ENCODE measurements around the gene TPSD1. TPM values are rescaled to one million over a fixed set of nuclear protein-coding genes. Genes with fewer than 3 reads are reported as not detected.

Gene TPSD1
- total and polyA plus RNA-seq, 9 of the 15 experiments (the other 6 are each of a cell fraction or from before 2014, with no cell fraction given): not detected

GRCh38 chr16:1276580-1276878, 20.7 kb downstream of the TPSD1 start:
- no peak overlapping the region for H2AFZ ChIP-seq (ENCODE audit: low read depth, low read length)
- H3K36me3 ChIP-seq (ENCODE audit: control insufficient read depth, insufficient read depth, low read length): no peaks in the 10 kb centered on the region
- intact Hi-C loops (cut with micrococcal nuclease): no loop called here
- no peak overlapping the region for H3K27ac ChIP-seq (ENCODE audit: extremely low read depth, low read depth, low read length)
- H3K9ac ChIP-seq (ENCODE audit: insufficient read depth in 1 of 2, low read depth in 2 of 2, low read length in 2 of 2): no peak overlapping the region
- ChIA-PET CTCF (ENCODE audit: low intra/inter-chr PET ratio) (no interaction called here), POLR2A (interaction anchor here (0.6 to 1.1 kb wide), 2 partner anchors 16 to 358 kb away, joined by 3 to 4 read pairs; no protein-coding TSS in a partner anchor)
- no peak overlapping the region for H3K4me2 ChIP-seq (ENCODE audit: insufficient read depth, low read length)
- H3K9me1 ChIP-seq (ENCODE audit: control insufficient read depth, insufficient read depth, low read length): no peaks in the 10 kb centered on the region
- ATAC-seq: no peak
- peaks cover 0 to 54% of the 10 kb centered on the region in 2 experiments; a peak in 2 of 5 replicates for H3K4me1 ChIP-seq (replicated peaks in 1 of 2; ENCODE audit: control insufficient read depth in 2 of 2, insufficient read depth in 2 of 2, low read length in 2 of 2)
- peaks cover 20 to 48% of the 10 kb centered on the region in 2 experiments; a peak in 4 of 5 replicates for H3K27me3 ChIP-seq (ENCODE audit: control insufficient read depth in 2 of 2, insufficient read depth in 2 of 2, low read length in 2 of 2)
- no peaks in the 10 kb centered on the region for H3K79me2 ChIP-seq (ENCODE audit: control insufficient read depth, insufficient read depth, low read length)
- H3K9me3 ChIP-seq (replicated peaks; ENCODE audit: control insufficient read depth, insufficient read depth, low read depth, low read length): no peaks in the 10 kb centered on the region
- H3K4me3 ChIP-seq: no peak overlapping the region
- in situ Hi-C loops (cut with MboI): no loop called here
- TF ChIP-seq AFF1 (IDR thresholded peaks at IDR 0.05; ENCODE audit: low read depth in 1 of 2, partially characterized antibody in 2 of 2) (no peak), SP1 (CRISPR knock-in tag; IDR thresholded peaks at IDR 0.05) (no peak), PHB (CRISPR knock-in tag; IDR thresholded peaks at IDR 0.05) (no peak), ELF2 (CRISPR knock-in tag; IDR thresholded peaks at IDR 0.05) (no peak), TGIF2 (CRISPR knock-in tag; IDR thresholded peaks at IDR 0.05) (no peak), BRF2 (IDR thresholded peaks at IDR 0.05; ENCODE audit: borderline replicate concordance, insufficient read depth, insufficient read length) (no peak), U2AF1 (optimal IDR thresholded peaks at IDR 0.05; ENCODE audit: low read depth, low read length) (no peak), CBX5 (IDR thresholded peaks at IDR 0.05; ENCODE audit: borderline replicate concordance, low read depth) (no peak), ZSCAN29 (IDR thresholded peaks at IDR 0.05) (no peak), ZNF586 (CRISPR knock-in tag; conservative IDR thresholded peaks at IDR 0.05) (no peak), SIRT6 (IDR thresholded peaks at IDR 0.05; ENCODE audit: low read depth, low read length) (no peak), ZBTB49 (CRISPR knock-in tag; IDR thresholded peaks at IDR 0.05; ENCODE audit: borderline replicate concordance) (no peak), ZNF830 (CRISPR knock-in tag; IDR thresholded peaks at IDR 0.05) (no peak), KDM1A (IDR thresholded peaks at IDR 0.05) (no peak), ZNF146 (CRISPR knock-in tag; IDR thresholded peaks at IDR 0.05; ENCODE audit: unreplicated experiment) (no peak)
- no peak for DNase-seq (ENCODE audit: extremely low read depth in 1 of 4, low spot score in 3 of 4)
- BruUV-seq (replicated peaks): no TSS peak
- no peaks in the 10 kb centered on the region for H4K20me1 ChIP-seq (replicated peaks; ENCODE audit: control insufficient read depth, insufficient read depth, low read length)
- no peak for FAIRE-seq
- WGBS (ENCODE audit: insufficient coverage, low coverage, missing lambda C conversion rate): 0% methylated on average over 6 of the region's 14 CpGs
